GM12878 (cell line): ENCODE results near the gene TGFB1I1. TPM values are rescaled to one million over a fixed set of nuclear protein-coding genes. Genes with fewer than 3 reads are reported as not detected.

ENCODE experiments used
- CEBPB ChIP-seq, 2 experiments: fragments of 150-350 bp in 1 of 2; IDR thresholded peaks; 2 replicates each; pipeline ENCODE4 v1.6.1; 2012 to 2014; ENCODE audit warnings: low read depth in 2 of 2, low read length in 2 of 2, borderline replicate concordance in 1 of 2, inconsistent platforms in 1 of 2
- E4F1 ChIP-seq: fragments of 450-650 bp; IDR thresholded peaks from 2 replicates; pipeline ENCODE4 v1.6.1; 2018; ENCODE audit warnings: borderline replicate concordance, mild to moderate bottlenecking; ENCODE audit not compliant: partially characterized antibody
- EGR1 ChIP-seq, 2 experiments: IDR thresholded peaks; 1 replicate in 1 of 2; 2 replicates in 1 of 2; pipeline ENCODE4 v1.6.1; 2011 to 2012; ENCODE audit warnings: low read depth in 2 of 2, low read length in 2 of 2, borderline replicate concordance in 1 of 2, mild to moderate bottlenecking in 1 of 2, moderate library complexity in 1 of 2
- SPI1 ChIP-seq: IDR thresholded peaks from 2 replicates; pipeline ENCODE4 v1.6.1; 2011; ENCODE audit warnings: low read depth, mild to moderate bottlenecking, low read length, moderate library complexity, borderline replicate concordance; ENCODE audit not compliant: insufficient read depth
- SRF ChIP-seq, 2 experiments: IDR thresholded peaks; 2 replicates each; pipeline ENCODE4 v1.6.1; 2011; ENCODE audit warnings: low read depth in 2 of 2, low read length in 2 of 2, mild to moderate bottlenecking in 1 of 2, moderate library complexity in 1 of 2
- USF2 ChIP-seq: IDR thresholded peaks from 2 replicates; pipeline ENCODE4 v1.6.1; 2011; ENCODE audit warnings: low read depth, low read length, improper control_type of control experiment, borderline replicate concordance
- YY1 ChIP-seq: IDR thresholded peaks from 2 replicates; pipeline ENCODE4 v1.6.1; 2011; ENCODE audit warnings: low read depth, mild to moderate bottlenecking, low read length
- ZBED1 ChIP-seq: IDR thresholded peaks from 2 replicates; pipeline ENCODE4 v1.6.1; 2016; ENCODE audit warnings: borderline replicate concordance
- ZZZ3 ChIP-seq: IDR thresholded peaks from 2 replicates; pipeline ENCODE4 v1.6.1; 2011; ENCODE audit warnings: low read depth; ENCODE audit not compliant: control insufficient read depth, insufficient read length
- polyA plus RNA-seq, 11 experiments: library from polyadenylated mRNA; depleted of rRNA in 4 of 11; unstranded in 6 of 11; stranded (reverse) in 5 of 11; fragments of >200 nt; fragmentation: Nextera tagmentation in 4 of 11; fragmentation: Illumina TruSeq in 1 of 11; extraction: Ambion mirVana in 4 of 11; extraction: Trizol in 1 of 11; gene quantifications; 1 replicate in 1 of 11; 2 replicates in 10 of 11; pipeline versions ENCODE4 v1.2.1 to v1.2.3, GENCODE V29; 2011 to 2016; ENCODE audit warnings: inconsistent platforms in 2 of 11, missing spikeins in 2 of 11, low read depth in 1 of 11
- total RNA-seq, 4 experiments: library from RNA; depleted of rRNA in 3 of 4; stranded (reverse); fragments of >200 nt in 3 of 4; fragmentation: Illumina TruSeq in 1 of 4; extraction: Trizol in 1 of 4; gene quantifications; 2 replicates each; pipeline versions ENCODE4 v1.2.1 to v1.2.3, GENCODE V29; 2013 to 2021

The TGFB1I1 gene
- total and polyA plus RNA-seq, 10 of the 15 experiments (the other 5 are each of a cell fraction or from before 2014, with no cell fraction given) = 0.13 to 2.3 (median 0.41) TPM; not detected in 2

GRCh38 chr16:31493506-31494125 lies 21.7 kb downstream of the TGFB1I1 start (continued):
- TF ChIP-seq ZZZ3 = no peak
- no peak for TF ChIP-seq ZBED1
- no peak for TF ChIP-seq SRF (IDR thresholded peaks at IDR 0.05; ENCODE audit: low read depth in 2 of 2, low read length in 2 of 2)
- no peak for TF ChIP-seq E4F1
- no peak for TF ChIP-seq SPI1
- no peak for TF ChIP-seq YY1
- no peak for TF ChIP-seq EGR1 (IDR thresholded peaks at IDR 0.05; ENCODE audit: borderline replicate concordance in 1 of 2, low read depth in 2 of 2, low read length in 2 of 2)
- no peak for TF ChIP-seq USF2
- TF ChIP-seq CEBPB (IDR thresholded peaks at IDR 0.05; ENCODE audit: borderline replicate concordance in 1 of 2, low read depth in 2 of 2, low read length in 2 of 2) = no peak
- TF ChIP-seq, all 136 proteins: peak for 0
